ENCODE measurements around the gene BMP8A. TPM values are rescaled to one million over a fixed set of nuclear protein-coding genes. Genes with fewer than 3 reads are reported as not detected.
"Not testable (repeated sequence)": the region's sequence is repeated elsewhere in the genome, so short reads cannot be mapped to it uniquely, and the experiment has no call there.

The BMP8A gene
- polyA plus RNA-seq, 3 donors: not detected

DNA sequence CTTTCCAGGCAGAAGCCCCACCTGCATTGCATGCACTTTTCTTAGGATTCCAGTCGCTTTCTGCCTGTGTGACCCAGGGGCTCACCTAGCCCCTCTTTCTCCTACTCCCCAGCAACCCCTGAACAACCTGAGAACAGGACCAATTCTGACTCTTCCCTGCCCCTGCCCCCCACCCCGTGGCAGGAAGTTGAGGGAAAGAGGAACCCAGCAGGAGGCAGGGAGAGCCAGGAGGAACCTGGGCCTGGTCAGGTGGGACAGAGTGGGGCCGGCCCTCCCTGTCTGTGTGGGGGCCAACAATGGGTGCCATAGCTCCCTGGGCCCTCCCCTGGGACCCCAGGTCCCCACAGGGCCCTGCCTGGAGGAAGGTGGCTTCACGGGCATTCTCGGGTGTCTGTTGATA, 6.1 kb downstream of the BMP8A start:
- DNase-seq: no peak
- intact Hi-C loops (cut with micrococcal nuclease): no loop called here
- no peak overlapping the region for H3K4me3 ChIP-seq (replicated peaks in 1 of 3; ENCODE audit: low read depth in 2 of 3, low read length in 3 of 3)
- H3K36me3 ChIP-seq (replicated peaks in 1 of 2; ENCODE audit: control insufficient read depth in 1 of 2, insufficient read depth in 2 of 2, low read length in 2 of 2): no peaks in the 10 kb centered on the region
- H3K27ac Mint-ChIP-seq: peak overlapping the region in 1 of 7 donors; percentile 58
- H3K9me3 ChIP-seq (replicated peaks in 1 of 2; ENCODE audit: control insufficient read depth in 1 of 2, insufficient read depth in 1 of 2, low read length in 2 of 2): peaks cover 0 to 8% of the 10 kb centered on the region in 2 donors
- H3K79me2 ChIP-seq (ENCODE audit: insufficient read depth, low read length): no peaks in the 10 kb centered on the region
- H3K4me1 ChIP-seq (ENCODE audit: control insufficient read depth in 1 of 2, insufficient read depth in 2 of 2, low read length in 2 of 2): no peaks in the 10 kb centered on the region
- H3K27ac ChIP-seq (ENCODE audit: low read depth in 1 of 2, low read length in 2 of 2): no peak overlapping the region
- no peaks in the 10 kb centered on the region for H4K20me1 ChIP-seq (ENCODE audit: insufficient read depth, low read length)
- WGBS (ENCODE audit: insufficient coverage): 56% methylated on average over 2 of the region's 5 CpGs
- H3K4me1 Mint-ChIP-seq: peaks cover 2% of the 10 kb centered on the region
- no peak overlapping the region for H3K9ac ChIP-seq (ENCODE audit: insufficient read depth, low read length, poor library complexity, severe bottlenecking)
- TF ChIP-seq, protein P1, sequence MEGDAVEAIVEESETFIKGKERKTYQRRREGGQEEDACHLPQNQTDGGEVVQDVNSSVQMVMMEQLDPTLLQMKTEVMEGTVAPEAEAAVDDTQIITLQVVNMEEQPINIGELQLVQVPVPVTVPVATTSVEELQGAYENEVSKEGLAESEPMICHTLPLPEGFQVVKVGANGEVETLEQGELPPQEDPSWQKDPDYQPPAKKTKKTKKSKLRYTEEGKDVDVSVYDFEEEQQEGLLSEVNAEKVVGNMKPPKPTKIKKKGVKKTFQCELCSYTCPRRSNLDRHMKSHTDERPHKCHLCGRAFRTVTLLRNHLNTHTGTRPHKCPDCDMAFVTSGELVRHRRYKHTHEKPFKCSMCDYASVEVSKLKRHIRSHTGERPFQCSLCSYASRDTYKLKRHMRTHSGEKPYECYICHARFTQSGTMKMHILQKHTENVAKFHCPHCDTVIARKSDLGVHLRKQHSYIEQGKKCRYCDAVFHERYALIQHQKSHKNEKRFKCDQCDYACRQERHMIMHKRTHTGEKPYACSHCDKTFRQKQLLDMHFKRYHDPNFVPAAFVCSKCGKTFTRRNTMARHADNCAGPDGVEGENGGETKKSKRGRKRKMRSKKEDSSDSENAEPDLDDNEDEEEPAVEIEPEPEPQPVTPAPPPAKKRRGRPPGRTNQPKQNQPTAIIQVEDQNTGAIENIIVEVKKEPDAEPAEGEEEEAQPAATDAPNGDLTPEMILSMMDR (IDR thresholded peaks at IDR 0.05): no peak
- no peak overlapping the region for H3K4me2 ChIP-seq (replicated peaks; ENCODE audit: extremely low read depth, low read length, poor library complexity, severe bottlenecking)
- peaks cover 4 to 19% of the 10 kb centered on the region in 2 donors for H3K27me3 ChIP-seq (ENCODE audit: control insufficient read depth in 2 of 2, insufficient read depth in 2 of 2, low read length in 2 of 2)
- no peak overlapping the region for H3K4me3 Mint-ChIP-seq
- H3K9me3 Mint-ChIP-seq: peaks cover 0 to 6% (median 1%) of the 10 kb centered on the region in 7 donors
- no peak overlapping the region for H2AFZ ChIP-seq (ENCODE audit: insufficient read depth, low read depth, low read length, poor library complexity, severe bottlenecking)
- H3K27me3 Mint-ChIP-seq (ENCODE audit: low read depth in 3 of 3): peaks cover 21 to 28% (median 25%) of the 10 kb centered on the region in 3 donors
- peaks cover 0 to 6% of the 10 kb centered on the region in 2 donors for H3K36me3 Mint-ChIP-seq

- 80% methylated on average over 2 of the region's 9 CpGs for WGBS (ENCODE audit: insufficient coverage)
- H3K9ac ChIP-seq (ENCODE audit: insufficient read depth, low read length, poor library complexity, severe bottlenecking); H2AFZ ChIP-seq (ENCODE audit: insufficient read depth, low read depth, low read length, poor library complexity, severe bottlenecking); H3K4me3 ChIP-seq (replicated peaks in 1 of 3; ENCODE audit: low read depth in 2 of 3, low read length in 3 of 3); H3K4me2 ChIP-seq (replicated peaks; ENCODE audit: extremely low read depth, low read length, poor library complexity, severe bottlenecking); intact Hi-C loops (cut with micrococcal nuclease); H3K4me3 Mint-ChIP-seq; H3K27ac ChIP-seq (ENCODE audit: low read depth in 1 of 2, low read length in 2 of 2); H3K9me3 ChIP-seq (replicated peaks in 1 of 2; ENCODE audit: control insufficient read depth in 1 of 2, insufficient read depth in 1 of 2, low read length in 2 of 2); H3K4me1 Mint-ChIP-seq; H3K27ac Mint-ChIP-seq; H3K9me3 Mint-ChIP-seq; H3K36me3 Mint-ChIP-seq; H4K20me1 ChIP-seq (ENCODE audit: insufficient read depth, low read length); H3K36me3 ChIP-seq (replicated peaks in 1 of 2; ENCODE audit: control insufficient read depth in 1 of 2, insufficient read depth in 2 of 2, low read length in 2 of 2); DNase-seq; H3K4me1 ChIP-seq (ENCODE audit: control insufficient read depth in 1 of 2, insufficient read depth in 2 of 2, low read length in 2 of 2); H3K79me2 ChIP-seq (ENCODE audit: insufficient read depth, low read length): not testable (repeated sequence)
- H3K27me3 Mint-ChIP-seq (ENCODE audit: low read depth in 3 of 3): peaks cover 15 to 22% (median 18%) of the 10 kb centered on the region in 3 donors
- H3K27me3 ChIP-seq (ENCODE audit: control insufficient read depth in 2 of 2, insufficient read depth in 2 of 2, low read length in 2 of 2): peaks cover 0 to 12% of the 10 kb centered on the region in 2 donors
These were observed 6.8 kb downstream of the BMP8A start for GRCh38 chr1:39498096-39498710.

DNA sequence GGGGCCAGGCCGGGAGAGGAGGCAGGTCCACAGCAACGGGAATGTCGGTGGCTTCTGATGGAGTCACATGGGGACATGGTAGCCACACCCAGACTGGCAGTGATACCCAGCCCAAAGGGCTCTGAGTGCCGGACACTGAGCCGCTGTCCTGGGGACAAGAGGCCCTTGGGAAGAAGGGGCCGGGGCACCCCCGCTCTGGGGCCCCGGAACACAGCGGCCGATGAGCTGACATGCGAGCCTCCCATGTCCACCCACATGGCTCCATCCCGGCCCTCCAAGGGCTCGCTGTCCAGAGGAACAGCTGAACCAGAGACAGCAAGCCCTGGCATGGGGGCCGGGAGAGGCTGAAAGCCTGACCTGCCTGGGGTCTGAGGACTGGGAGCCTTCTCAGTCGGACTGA, 7.4 kb downstream of the BMP8A start:
- H3K4me3 ChIP-seq (replicated peaks in 1 of 3; ENCODE audit: low read depth in 2 of 3, low read length in 3 of 3); H3K9me3 ChIP-seq (replicated peaks in 1 of 2; ENCODE audit: control insufficient read depth in 1 of 2, insufficient read depth in 1 of 2, low read length in 2 of 2); H3K4me2 ChIP-seq (replicated peaks; ENCODE audit: extremely low read depth, low read length, poor library complexity, severe bottlenecking); H3K79me2 ChIP-seq (ENCODE audit: insufficient read depth, low read length); H3K27me3 ChIP-seq (ENCODE audit: control insufficient read depth in 2 of 2, insufficient read depth in 2 of 2, low read length in 2 of 2); intact Hi-C loops (cut with micrococcal nuclease); DNase-seq; H3K4me1 ChIP-seq (ENCODE audit: control insufficient read depth in 1 of 2, insufficient read depth in 2 of 2, low read length in 2 of 2); H3K27ac Mint-ChIP-seq; H3K36me3 Mint-ChIP-seq; H3K27ac ChIP-seq (ENCODE audit: low read depth in 1 of 2, low read length in 2 of 2); H3K4me3 Mint-ChIP-seq; H3K4me1 Mint-ChIP-seq; H2AFZ ChIP-seq (ENCODE audit: insufficient read depth, low read depth, low read length, poor library complexity, severe bottlenecking); H3K9me3 Mint-ChIP-seq; H4K20me1 ChIP-seq (ENCODE audit: insufficient read depth, low read length); H3K9ac ChIP-seq (ENCODE audit: insufficient read depth, low read length, poor library complexity, severe bottlenecking); H3K36me3 ChIP-seq (replicated peaks in 1 of 2; ENCODE audit: control insufficient read depth in 1 of 2, insufficient read depth in 2 of 2, low read length in 2 of 2): not testable (repeated sequence)
- H3K27me3 Mint-ChIP-seq (ENCODE audit: low read depth in 3 of 3): peaks cover 9 to 17% (median 12%) of the 10 kb centered on the region in 3 donors
- 100% methylated on average over 3 of the region's 15 CpGs for WGBS (ENCODE audit: insufficient coverage)

All from CD14-positive monocyte (primary cell).